Measurements from ENCODE around the gene RSPH1. TPM values are rescaled to one million over a fixed set of nuclear protein-coding genes. Genes with fewer than 3 reads are reported as not detected.
"Not testable (repeated sequence)": the region's sequence is repeated elsewhere in the genome, so short reads cannot be mapped to it uniquely, and the experiment has no call there.

RSPH1 gene
- total RNA-seq, 1 donor from 2014 or later, result 0.42 TPM

- Mint-ChIP-seq H3K9me3 (no peaks in the 10 kb centered on the region), H3K4me3 (no peak overlapping the region), H3K4me1 (peaks cover 5% of the 10 kb centered on the region), H3K27me3 (ENCODE audit: low read depth) (no peaks in the 10 kb centered on the region), H3K36me3 (no peaks in the 10 kb centered on the region), H3K27ac (no peak overlapping the region)
- DNase-seq (ENCODE audit: low spot score in 2 of 2, unreplicated experiment in 2 of 2), result no peak
- no peak for TF ChIP-seq CTCF (IDR thresholded peaks at IDR 0.05; ENCODE audit: unreplicated experiment)
These were observed 21.8 kb downstream of the RSPH1 start for GRCh38 chr21:42474043-42474831.

DNA sequence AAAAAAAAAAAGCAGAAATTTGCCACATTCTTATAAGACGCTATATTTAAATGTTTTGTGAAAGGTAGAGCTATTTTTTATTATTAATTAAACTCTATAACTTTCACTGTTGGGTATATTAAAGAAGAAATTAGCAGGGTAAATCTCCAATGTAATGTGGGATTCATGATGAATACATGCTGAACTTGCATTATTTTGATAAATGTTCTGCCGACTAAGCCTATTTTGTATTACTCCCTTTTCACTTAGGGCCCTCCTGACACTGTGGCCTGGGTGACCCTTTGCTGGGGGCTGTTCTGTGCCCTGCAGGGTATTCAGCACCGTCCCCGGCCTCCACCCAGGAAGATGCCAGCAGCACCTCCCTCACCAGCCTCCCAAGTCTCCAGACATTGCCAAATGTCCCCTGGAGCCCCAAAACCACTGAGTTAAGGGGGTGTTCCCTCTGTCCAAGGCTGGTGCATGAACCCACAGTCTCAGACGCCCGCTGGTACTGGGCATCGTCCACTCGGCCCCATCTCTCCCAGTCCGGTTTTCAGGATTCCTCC lies 22.5 kb downstream of the RSPH1 start:
- TF ChIP-seq CTCF (IDR thresholded peaks at IDR 0.05; ENCODE audit: unreplicated experiment), result no peak
- Mint-ChIP-seq H3K9me3 (no peaks in the 10 kb centered on the region), H3K4me1 (peaks cover 10% of the 10 kb centered on the region), H3K36me3 (no peaks in the 10 kb centered on the region), H3K4me3 (no peak overlapping the region), H3K27ac (no peak overlapping the region), H3K27me3 (ENCODE audit: low read depth) (no peaks in the 10 kb centered on the region)
- DNase-seq (ENCODE audit: low spot score in 2 of 2, unreplicated experiment in 2 of 2), result no peak

- no peak for TF ChIP-seq CTCF (IDR thresholded peaks at IDR 0.05; ENCODE audit: unreplicated experiment)
- Mint-ChIP-seq H3K4me3 (no peak overlapping the region), H3K27ac (no peak overlapping the region), H3K27me3 (ENCODE audit: low read depth) (peaks cover 2% of the 10 kb centered on the region), H3K9me3 (no peaks in the 10 kb centered on the region), H3K4me1 (peaks cover 16% of the 10 kb centered on the region), H3K36me3 (no peaks in the 10 kb centered on the region)
- no peak for DNase-seq (ENCODE audit: low spot score in 2 of 2, unreplicated experiment in 2 of 2)
These were observed 23.5 kb downstream of the RSPH1 start for GRCh38 chr21:42472521-42472920.

DNA sequence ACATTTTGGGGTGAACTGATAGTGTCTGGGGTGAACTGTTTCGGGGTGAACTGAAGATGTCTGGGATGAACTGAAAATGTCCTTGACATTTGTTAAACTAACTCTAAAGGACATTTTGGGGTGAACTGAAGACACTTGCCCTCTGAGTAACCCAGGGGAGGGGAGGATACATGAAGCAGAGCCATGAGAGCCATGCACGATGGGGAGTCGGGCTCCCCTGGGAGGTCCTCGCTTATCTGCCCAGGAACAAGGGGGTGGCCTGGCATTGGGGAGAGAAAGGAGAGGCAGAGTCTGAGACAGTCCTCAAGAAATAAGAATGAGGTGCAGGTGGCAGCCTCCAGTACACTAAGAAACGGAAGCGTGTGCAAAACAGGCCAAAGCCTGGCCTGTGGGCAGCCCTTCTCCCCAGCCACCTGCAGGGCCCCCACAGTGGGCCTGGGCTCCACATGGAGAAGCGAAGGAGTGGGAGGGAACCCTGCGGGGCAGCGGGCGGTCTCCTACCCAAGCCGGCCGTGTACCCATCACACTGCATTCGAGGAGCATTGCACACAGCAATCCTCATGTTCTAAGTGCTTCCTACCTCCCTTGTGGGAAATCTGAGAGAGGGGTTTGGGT lies 24.2 kb downstream of the RSPH1 start:
- Mint-ChIP-seq H3K4me1 (peaks cover 20% of the 10 kb centered on the region), H3K27ac (no peak overlapping the region), H3K4me3 (no peak overlapping the region), H3K9me3 (no peaks in the 10 kb centered on the region), H3K36me3 (no peaks in the 10 kb centered on the region), H3K27me3 (ENCODE audit: low read depth) (peaks cover 4% of the 10 kb centered on the region)
- no peak for DNase-seq (ENCODE audit: low spot score in 2 of 2, unreplicated experiment in 2 of 2)
- TF ChIP-seq CTCF (IDR thresholded peaks at IDR 0.05; ENCODE audit: unreplicated experiment), result no peak

DNA sequence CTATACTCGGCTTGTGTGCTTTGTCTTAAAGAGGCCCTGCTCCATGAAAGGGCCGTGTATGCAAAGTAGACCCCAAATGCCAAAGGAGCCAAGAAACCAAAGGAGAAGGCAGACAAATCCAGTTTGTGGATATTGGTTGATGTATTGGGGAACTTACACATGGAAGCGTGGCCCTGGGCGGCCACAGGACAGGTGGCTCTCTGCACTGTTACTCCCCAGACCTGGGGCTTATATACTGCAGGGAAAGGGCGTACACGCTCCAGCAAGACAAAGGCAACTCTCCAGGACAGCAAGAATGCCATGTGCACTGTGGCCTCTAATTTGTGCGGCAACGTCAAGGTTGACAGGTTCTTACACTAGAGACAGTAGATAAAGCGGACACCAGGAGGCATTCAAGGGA lies 24.8 kb downstream of the RSPH1 start:
- Mint-ChIP-seq H3K4me1 (peaks cover 20% of the 10 kb centered on the region), H3K27ac (no peak overlapping the region), H3K27me3 (ENCODE audit: low read depth) (peaks cover 4% of the 10 kb centered on the region), H3K9me3 (no peaks in the 10 kb centered on the region), H3K4me3 (no peak overlapping the region), H3K36me3 (no peaks in the 10 kb centered on the region)
- TF ChIP-seq CTCF (IDR thresholded peaks at IDR 0.05; ENCODE audit: unreplicated experiment), result no peak
- DNase-seq (ENCODE audit: low spot score in 2 of 2, unreplicated experiment in 2 of 2), result no peak

DNA sequence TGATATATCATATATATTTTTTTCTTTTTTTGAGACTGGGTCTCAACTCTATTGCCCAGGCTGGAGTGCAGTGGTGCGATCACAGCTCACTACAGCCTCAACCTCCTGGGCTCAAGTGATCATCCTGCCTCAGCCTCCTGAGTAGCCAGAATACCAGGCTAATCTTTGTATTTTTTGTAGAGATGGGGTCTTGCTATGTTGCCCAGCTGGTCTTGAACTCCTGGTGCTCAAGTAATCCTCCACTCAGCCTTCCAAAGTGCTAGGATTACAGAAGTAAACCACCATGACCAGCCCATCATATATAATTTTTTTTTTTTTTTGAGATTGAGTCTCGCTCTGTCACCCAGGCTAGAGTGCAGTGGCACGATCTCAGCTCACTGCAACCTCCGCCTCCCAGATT lies 26.3 kb downstream of the RSPH1 start:
- not testable (repeated sequence) for H3K27ac Mint-ChIP-seq; H3K9me3 Mint-ChIP-seq; DNase-seq (ENCODE audit: low spot score in 2 of 2, unreplicated experiment in 2 of 2); H3K27me3 Mint-ChIP-seq (ENCODE audit: low read depth); H3K36me3 Mint-ChIP-seq; H3K4me3 Mint-ChIP-seq
- H3K4me1 Mint-ChIP-seq, result peaks cover 20% of the 10 kb centered on the region
